GM21825 (cell line): Measurements from ENCODE around the gene GCC1.
"Not testable (repeated sequence)": the region's sequence is repeated elsewhere in the genome, so short reads cannot be mapped to it uniquely, and the experiment has no call there.

ENCODE experiments used
- ATAC-seq: cut with Tn5 transposase; IDR thresholded peaks from one replicate; pipeline ENCODE4 v1.9.1; 2021; ENCODE audit warnings: mild to moderate bottlenecking, moderate library complexity; ENCODE audit not compliant: unreplicated experiment

The GCC1 gene

DNA sequence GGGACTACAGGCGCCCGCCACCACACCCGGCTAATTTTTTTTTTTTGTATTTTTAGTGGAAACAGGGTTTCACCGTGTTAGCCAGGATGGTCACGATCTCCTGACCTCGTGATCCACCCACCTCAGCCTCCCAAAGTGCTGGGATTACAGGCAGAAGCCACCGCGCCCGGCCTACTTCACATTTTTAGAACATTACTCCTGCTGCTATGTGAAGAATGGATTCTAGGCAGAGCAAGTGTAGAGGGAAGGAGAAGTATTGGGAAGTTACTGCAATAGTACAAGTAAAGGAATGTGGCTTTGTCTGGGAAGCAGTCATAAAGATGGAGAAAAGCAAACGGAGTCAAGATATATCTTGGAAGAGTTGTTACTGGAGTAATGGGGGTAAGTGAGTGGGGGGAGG lies 44.9 kb downstream of the GCC1 start:
- not testable (repeated sequence) for ATAC-seq

DNA sequence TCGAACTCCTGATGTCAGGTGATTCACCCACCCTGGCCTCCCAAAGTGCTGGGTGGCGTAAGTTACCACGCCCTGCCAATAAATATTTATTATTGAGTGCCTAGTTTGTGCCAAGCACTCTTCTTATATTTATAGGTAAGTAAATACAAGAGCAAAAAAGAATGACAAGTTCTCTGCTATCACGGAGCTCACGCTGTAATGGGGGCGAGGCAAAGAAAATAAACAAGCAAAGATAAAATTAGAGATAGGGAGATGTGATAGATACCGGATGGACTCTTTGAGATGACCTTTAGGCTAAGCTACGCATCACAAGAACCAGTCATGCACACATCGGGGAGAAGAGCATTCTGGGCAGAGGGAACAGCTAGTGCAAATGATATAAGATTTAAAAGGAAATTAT lies 46.3 kb downstream of the GCC1 start:
- ATAC-seq, result no peak

DNA sequence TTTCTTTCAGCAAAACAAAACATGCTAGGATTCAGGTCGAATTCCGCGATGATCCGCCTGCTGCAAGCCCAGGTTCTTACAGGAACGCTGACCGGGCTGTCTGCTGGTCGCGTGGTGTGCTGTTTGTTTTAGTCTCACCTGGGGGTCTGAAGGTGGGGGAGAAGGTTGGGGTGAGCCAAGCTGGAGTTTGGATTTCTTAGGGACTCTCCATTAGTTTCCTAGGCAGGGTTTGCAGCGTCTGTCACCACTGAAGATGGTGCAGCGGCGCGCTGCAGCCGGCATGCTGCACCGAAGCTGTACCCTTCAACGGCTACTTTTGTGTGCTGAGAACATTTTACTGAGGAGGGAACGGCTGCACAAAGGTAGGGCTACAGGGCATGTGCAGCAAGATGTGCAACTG lies 48.7 kb downstream of the GCC1 start:
- no peak for ATAC-seq

DNA sequence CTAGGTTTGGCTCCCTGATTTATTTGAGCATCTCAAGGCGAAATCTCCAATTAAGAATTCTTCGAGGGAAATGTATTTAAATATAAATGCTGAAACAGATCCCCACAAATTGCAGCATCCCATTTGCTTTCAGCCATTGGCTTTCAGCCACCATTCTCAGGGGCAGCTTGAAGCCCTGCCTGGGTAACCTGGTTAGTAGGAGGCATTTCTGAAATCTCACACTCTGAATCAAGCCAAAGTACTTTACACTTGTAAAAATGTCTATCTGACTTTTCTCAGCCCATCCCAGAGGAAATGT lies 49.1 kb downstream of the GCC1 start:
- ATAC-seq, result no peak

DNA sequence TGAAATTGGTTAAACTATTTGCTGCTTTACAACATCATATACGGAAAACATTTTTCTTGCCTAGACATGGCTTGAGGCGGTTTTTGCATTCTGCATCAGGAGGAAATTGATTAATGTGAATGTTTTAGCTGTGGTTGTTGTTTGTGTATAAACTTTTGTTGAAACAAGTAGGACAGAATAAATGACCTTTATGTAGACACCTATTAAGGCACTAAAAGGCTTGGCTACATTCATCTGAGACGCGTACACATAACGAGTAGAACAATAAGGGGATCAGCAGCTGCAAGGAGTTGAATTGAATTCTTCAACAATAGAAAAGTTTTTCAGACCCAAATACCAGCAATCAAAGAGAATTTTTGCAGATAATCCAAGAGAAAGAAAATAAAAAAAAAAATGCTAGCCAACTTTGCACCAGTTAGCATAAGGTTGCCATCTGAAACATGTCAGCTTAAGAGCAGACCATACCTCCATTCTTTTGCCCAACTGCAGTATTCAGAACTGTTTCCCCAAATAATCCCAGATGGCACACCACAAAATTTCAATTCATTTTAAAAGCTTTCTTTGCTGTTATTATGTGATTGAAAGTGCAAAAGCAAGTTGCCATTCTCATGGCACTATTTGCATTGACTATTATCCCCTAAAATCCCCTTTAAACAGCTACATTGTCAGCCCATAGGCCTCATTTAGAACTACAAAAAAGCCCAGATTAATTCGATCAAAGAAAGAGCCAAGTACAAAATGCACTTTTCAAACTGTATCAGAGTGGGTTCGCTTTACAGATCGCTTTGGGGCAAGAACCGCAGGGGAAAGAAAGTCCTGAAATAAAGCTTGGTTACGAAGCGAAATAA lies 49.6 kb downstream of the GCC1 start:
- no peak for ATAC-seq

DNA sequence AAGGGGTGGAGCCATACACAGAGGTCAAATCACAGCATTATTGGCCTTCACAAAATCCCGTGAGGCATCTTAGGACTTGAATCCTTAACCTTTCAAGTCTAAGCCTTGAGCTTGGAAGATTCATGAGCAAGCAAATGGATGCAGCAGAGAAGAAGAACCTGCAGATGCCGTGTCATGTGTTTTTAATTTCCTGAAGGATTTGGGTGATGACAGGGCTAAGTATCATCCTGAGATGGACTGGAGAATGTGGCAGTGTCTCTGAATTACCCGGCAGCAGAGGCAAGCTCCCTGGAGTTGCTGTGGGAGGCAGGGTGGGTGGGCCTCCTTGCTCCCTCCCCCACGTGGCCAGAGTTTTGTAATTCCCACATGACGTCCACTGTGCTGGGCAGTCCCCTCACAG lies 50.8 kb downstream of the GCC1 start:
- no peak for ATAC-seq

DNA sequence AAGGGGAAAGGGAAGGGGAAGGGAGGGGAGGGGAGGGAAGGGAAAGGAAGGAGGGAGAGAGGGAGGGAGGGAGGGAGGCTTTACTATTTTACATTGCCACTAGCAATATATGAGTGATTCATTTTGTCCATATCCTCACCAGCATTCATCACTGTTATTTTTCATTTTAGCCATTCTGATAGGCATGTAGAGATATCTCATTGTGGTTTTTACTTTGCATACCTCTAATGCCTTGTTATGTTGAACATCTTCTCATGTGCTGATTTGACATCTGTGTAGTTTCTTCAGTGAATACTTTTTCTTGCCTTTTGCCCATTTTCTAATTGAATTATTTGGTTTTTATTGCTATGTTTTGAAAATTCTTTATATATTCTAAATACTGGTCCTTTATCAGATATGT lies 52.7 kb downstream of the GCC1 start:
- no peak for ATAC-seq

DNA sequence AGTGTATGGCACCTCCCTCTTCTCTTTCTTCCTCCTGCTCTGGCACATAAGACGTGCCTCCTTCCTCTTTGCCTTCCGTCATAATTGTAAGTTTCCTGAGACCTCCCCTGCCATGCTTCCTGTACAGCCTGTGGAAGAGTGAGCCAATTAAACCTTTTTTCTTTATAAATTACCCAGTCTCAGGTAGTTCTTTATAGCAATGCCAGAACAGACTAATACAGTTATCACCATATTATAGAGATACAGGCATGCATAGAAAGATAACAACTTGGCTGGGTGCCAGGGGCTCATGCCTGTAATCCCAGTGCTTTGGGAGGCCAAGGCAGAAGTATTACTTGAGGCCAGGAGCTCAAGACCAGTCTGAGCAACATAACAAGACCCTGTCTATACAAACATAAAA lies 53.2 kb downstream of the GCC1 start:
- no peak for ATAC-seq
